MM.1S (cell line): Measurements from ENCODE around the gene WHRN.

Experiments used
- CTCF ChIP-seq: fragments of 300-600 bp; sonication (generic); IDR thresholded peaks from 2 replicates; pipeline ENCODE4 v1.5.1; 2016; ENCODE audit warnings: antibody characterized with exemption, low read length, mixed read lengths
- EZH2 ChIP-seq: fragments of 300-600 bp; sonication (generic); optimal IDR thresholded peaks from 2 replicates; pipeline ENCODE3; 2017; ENCODE audit warnings: low read depth, mild to moderate bottlenecking, antibody characterized with exemption, low read length, mixed read lengths

- TF ChIP-seq CTCF, result no peak
- TF ChIP-seq EZH2, result no peak
These were observed 90.9 kb downstream of the WHRN start for GRCh38 chr9:114414346-114414745.
